AG04450 (cell line): Measurements from ENCODE around the gene CEP120. TPM values are rescaled to one million over a fixed set of nuclear protein-coding genes. Genes with fewer than 3 reads are reported as not detected.
"Not testable (repeated sequence)": the region's sequence is repeated elsewhere in the genome, so short reads cannot be mapped to it uniquely, and the experiment has no call there.

Experiments used
- CTCF ChIA-PET: fragments of 300-600, 350-600 bp; formaldehyde crosslinking; extraction: SDS; loops from one replicate; lab custom pipeline; 2022; ENCODE audit warnings: antibody characterized with exemption, inconsistent platforms; lab: Charles Lee
- POLR2A ChIA-PET: fragments of 350-600 bp; formaldehyde crosslinking; extraction: SDS; loops from one replicate; lab custom pipeline; 2021; ENCODE audit warnings: antibody characterized with exemption, inconsistent platforms; lab: Yijun Ruan, JAX
- DNase-seq: peaks from one replicate; pipeline ENCODE4 v3.0.0-alpha.2; 2011; ENCODE audit warnings: low read depth, low spot score
- H3K27ac ChIP-seq: one replicate; pipeline ENCODE4 v1.5.1; 2012; ENCODE audit warnings: low read depth, low read length, control low read depth
- H3K27me3 ChIP-seq: one replicate; pipeline ENCODE4 v1.6.0; 2012; ENCODE audit warnings: low read length; ENCODE audit not compliant: control insufficient read depth, insufficient read depth
- H3K4me3 ChIP-seq: 2 replicates; pipeline ENCODE4 v1.5.1; 2011; ENCODE audit warnings: mild to moderate bottlenecking, low read depth, low read length, control low read depth
- H3K9me3 ChIP-seq: 2 replicates; pipeline ENCODE4 v1.5.1; 2012; ENCODE audit warnings: low read length; ENCODE audit not compliant: control insufficient read depth, insufficient read depth
- polyA plus RNA-seq: library from polyadenylated mRNA; depleted of rRNA; stranded (reverse); fragments of >200 nt; gene quantifications from 2 replicates; pipeline ENCODE4 v1.2.3, GENCODE V29; 2011
- TF ChIP-seq, protein P1 (sequence below): IDR thresholded peaks from 2 replicates; pipeline ENCODE4 v1.5.1; 2011; ENCODE audit warnings: low read depth, low read length, control low read depth, inconsistent platforms

The CEP120 gene
- polyA plus RNA-seq, 1 experiment: 27.2 TPM

DNA sequence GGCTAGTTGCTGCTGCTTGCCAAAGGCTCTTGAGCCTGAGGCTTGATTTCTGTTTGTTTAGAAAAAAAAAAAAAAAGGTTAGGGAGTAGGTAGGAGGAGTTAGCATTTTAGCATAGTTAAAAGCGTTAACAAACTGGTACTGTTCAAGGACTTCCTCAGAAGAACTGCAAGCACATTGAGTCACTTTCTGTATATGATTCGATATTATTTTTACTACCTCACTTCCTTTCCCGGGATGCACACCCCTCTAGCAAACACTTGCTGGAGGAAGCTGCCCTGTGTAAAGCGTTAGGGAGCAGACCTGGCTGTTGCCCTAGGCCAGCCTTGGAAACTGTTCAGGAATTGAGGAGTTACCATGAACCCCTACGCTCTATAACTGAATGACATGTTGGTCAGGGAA lies 15.7 kb upstream of the CEP120 start:
- H3K27ac ChIP-seq: no peak overlapping the region
- ChIA-PET POLR2A (no interaction called here), CTCF (no interaction called here)
- no peaks in the 10 kb centered on the region for H3K27me3 ChIP-seq
- no peaks in the 10 kb centered on the region for H3K9me3 ChIP-seq
- H3K4me3 ChIP-seq: no peak overlapping the region
- no peak for DNase-seq
- TF ChIP-seq, protein P1, sequence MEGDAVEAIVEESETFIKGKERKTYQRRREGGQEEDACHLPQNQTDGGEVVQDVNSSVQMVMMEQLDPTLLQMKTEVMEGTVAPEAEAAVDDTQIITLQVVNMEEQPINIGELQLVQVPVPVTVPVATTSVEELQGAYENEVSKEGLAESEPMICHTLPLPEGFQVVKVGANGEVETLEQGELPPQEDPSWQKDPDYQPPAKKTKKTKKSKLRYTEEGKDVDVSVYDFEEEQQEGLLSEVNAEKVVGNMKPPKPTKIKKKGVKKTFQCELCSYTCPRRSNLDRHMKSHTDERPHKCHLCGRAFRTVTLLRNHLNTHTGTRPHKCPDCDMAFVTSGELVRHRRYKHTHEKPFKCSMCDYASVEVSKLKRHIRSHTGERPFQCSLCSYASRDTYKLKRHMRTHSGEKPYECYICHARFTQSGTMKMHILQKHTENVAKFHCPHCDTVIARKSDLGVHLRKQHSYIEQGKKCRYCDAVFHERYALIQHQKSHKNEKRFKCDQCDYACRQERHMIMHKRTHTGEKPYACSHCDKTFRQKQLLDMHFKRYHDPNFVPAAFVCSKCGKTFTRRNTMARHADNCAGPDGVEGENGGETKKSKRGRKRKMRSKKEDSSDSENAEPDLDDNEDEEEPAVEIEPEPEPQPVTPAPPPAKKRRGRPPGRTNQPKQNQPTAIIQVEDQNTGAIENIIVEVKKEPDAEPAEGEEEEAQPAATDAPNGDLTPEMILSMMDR: no peak

DNA sequence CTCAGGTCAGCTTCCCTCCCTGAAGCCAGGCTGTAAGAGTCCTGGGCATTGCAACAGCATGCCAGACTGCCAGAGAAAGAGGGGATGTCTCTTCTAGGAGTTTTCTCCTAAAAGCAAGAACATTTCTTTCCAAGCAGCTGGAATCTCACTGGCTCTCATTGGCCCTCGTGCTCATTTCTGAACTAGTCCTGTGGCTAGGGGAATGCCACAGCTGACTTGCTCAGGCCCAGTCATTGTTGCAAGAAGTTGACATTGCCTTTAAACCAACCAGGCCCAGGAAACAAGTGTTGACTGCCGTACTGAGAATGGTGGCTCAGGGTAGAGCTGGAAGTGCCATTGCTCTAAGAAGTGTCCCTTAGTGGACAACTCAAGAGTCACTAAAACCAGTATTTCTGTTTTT lies 15.0 kb upstream of the CEP120 start:
- CTCF ChIA-PET: no interaction called here
- H3K27ac ChIP-seq: no peak overlapping the region
- H3K4me3 ChIP-seq: no peak overlapping the region
- H3K27me3 ChIP-seq: no peaks in the 10 kb centered on the region
- no peaks in the 10 kb centered on the region for H3K9me3 ChIP-seq
- TF ChIP-seq, protein P1: no peak
- no peak for DNase-seq
- POLR2A ChIA-PET: no interaction called here

DNA sequence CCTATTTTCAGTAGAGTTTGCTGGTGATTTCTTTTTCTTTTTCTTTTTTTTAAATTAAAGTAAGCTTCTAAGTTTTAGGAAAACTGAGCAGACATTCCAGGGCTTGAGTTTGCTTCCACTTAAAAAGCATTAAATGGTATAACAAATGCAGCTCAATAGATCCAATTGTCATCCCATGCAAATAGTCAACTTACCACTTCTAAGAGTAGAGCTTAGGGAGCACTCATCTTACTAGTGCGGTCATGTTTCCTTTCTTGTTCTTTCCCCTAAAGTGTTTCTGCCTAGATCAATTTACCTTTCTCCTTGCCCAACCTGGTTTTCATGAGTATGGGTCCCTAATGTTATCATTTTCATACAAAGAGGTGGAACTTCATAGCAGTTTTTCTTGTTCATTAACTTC lies 13.0 kb upstream of the CEP120 start:
- no peaks in the 10 kb centered on the region for H3K27me3 ChIP-seq
- no peak for DNase-seq
- TF ChIP-seq, protein P1: no peak
- ChIA-PET POLR2A (no interaction called here), CTCF (interaction anchor here (1.1 kb wide), 1 partner anchor 13 kb away, joined by 8 read pairs; the partner anchor contains the start of gene CEP120)
- no peak overlapping the region for H3K4me3 ChIP-seq
- H3K9me3 ChIP-seq: no peaks in the 10 kb centered on the region
- no peak overlapping the region for H3K27ac ChIP-seq

DNA sequence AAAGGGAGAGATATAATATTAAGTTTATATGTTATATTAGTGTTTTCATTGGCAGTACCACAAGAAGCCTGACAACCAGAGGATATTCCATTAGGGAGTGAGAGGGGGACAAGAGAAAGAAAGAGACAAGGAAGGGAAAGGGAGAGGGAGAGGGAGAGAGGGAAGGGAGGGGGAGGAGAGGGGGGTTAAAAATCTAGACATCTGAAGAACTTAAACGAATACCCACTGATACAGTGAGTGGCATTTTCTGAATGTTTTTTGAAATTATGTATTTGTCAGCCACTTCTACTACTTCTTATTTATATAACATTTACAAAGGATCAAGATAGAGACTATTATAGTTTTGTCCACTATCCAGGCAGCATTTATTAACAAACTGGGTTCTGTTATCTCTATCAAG lies 11.6 kb upstream of the CEP120 start:
- no peak for DNase-seq
- CTCF ChIA-PET: interaction anchor here (2.5 kb wide), 1 partner anchor 11 kb away, joined by 15 read pairs; the partner anchor contains the start of gene CEP120
- Histone ChIP-seq H3K27me3 (no peaks in the 10 kb centered on the region), H3K27ac (no peak overlapping the region), H3K4me3 (no peak overlapping the region), H3K9me3 (no peaks in the 10 kb centered on the region)
- TF ChIP-seq, protein P1: no peak
- POLR2A ChIA-PET: no interaction called here

DNA sequence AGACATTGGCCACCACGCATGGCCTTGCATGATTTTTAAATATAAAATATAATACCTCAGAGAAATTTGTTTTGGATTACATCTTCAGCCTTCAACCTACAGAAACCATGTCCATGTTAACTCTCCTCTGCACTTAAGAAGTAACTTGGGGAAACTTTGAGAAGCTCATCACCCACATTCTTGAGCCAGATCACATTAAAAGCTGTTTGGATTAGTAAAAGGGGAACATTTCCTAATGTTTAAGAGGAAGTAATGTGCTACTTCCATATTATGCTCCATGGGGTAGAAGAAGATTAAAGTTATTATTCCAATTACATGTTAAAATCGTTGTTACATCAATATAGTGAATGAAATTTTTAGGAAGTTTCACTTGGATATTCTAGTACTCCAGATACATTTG lies 10.4 kb upstream of the CEP120 start:
- H3K4me3 ChIP-seq: no peak overlapping the region
- TF ChIP-seq, protein P1: no peak
- no peak overlapping the region for H3K27ac ChIP-seq
- no peaks in the 10 kb centered on the region for H3K27me3 ChIP-seq
- CTCF ChIA-PET: interaction anchor here (0.6 to 2.5 kb wide), 3 partner anchors 10 to 177 kb away, joined by 4 to 15 read pairs (median 6); partner anchors contain the start of gene CEP120
- POLR2A ChIA-PET: interaction anchor here (0.6 kb wide), 1 partner anchor 124 kb away, joined by 3 read pairs; no protein-coding TSS in a partner anchor
- no peak for DNase-seq
- H3K9me3 ChIP-seq: no peaks in the 10 kb centered on the region

DNA sequence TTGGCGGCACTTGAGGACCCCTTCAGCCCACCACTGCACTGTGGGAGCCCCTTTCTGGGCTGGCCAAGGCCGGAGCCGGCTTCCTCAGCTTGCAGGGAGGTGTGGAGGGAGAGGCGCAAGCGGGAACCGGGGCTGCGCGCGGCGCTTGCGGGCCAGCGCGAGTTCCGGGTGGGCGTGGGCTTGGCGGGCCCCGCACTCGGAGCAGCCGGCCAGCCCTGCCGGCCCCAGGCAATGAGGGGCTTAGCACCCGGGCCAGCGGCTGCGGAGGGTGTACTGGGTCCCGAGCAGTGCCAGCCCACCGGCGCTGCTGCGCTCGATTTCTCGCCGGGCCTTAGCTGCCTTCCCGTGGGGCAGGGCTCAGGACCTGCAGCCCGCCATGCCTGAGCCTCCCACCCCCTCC lies 7.2 kb upstream of the CEP120 start:
- DNase-seq, H3K9me3 ChIP-seq, POLR2A ChIA-PET, H3K4me3 ChIP-seq, H3K27me3 ChIP-seq: not testable (repeated sequence)
- peak overlapping the region; percentile 68 for H3K27ac ChIP-seq
- CTCF ChIA-PET: interaction anchor here (1.0 kb wide), 1 partner anchor 180 kb away, joined by 8 read pairs; no protein-coding TSS in a partner anchor
